ENCODE data around the gene AGAP5.

DNA sequence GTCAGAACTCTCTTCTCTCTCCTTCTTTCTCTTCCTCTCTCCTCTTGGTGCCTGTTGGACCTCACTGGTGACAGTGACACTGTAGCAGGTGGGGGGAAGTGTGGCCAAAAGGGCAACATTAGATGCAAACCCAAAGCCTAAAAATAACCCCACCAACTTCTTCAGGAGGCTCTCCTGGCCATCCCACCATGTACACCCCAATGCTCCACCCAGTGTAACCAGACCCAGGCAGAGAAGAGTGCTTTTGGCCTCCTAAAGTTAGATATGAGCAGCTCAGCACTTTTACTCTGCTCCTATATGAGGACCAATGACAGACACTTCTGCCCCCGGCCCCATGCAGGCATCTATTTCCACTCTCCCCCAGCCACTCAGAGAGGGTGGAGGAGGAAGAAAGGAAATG lies 62.1 kb downstream of the AGAP5 start:
- TF ChIP-seq, protein P1, sequence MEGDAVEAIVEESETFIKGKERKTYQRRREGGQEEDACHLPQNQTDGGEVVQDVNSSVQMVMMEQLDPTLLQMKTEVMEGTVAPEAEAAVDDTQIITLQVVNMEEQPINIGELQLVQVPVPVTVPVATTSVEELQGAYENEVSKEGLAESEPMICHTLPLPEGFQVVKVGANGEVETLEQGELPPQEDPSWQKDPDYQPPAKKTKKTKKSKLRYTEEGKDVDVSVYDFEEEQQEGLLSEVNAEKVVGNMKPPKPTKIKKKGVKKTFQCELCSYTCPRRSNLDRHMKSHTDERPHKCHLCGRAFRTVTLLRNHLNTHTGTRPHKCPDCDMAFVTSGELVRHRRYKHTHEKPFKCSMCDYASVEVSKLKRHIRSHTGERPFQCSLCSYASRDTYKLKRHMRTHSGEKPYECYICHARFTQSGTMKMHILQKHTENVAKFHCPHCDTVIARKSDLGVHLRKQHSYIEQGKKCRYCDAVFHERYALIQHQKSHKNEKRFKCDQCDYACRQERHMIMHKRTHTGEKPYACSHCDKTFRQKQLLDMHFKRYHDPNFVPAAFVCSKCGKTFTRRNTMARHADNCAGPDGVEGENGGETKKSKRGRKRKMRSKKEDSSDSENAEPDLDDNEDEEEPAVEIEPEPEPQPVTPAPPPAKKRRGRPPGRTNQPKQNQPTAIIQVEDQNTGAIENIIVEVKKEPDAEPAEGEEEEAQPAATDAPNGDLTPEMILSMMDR (IDR thresholded peaks at IDR 0.05), result no peak
- TF ChIP-seq POLR2AphosphoS5 (IDR thresholded peaks at IDR 0.05; ENCODE audit: low read depth, low read length) (no peak), SIN3A (IDR thresholded peaks at IDR 0.05; ENCODE audit: borderline replicate concordance, insufficient read depth, low read depth, low read length) (no peak), TCF7L2 (IDR thresholded peaks at IDR 0.05; ENCODE audit: low read depth, low read length) (no peak)
- TF ChIP-seq, protein P2, sequence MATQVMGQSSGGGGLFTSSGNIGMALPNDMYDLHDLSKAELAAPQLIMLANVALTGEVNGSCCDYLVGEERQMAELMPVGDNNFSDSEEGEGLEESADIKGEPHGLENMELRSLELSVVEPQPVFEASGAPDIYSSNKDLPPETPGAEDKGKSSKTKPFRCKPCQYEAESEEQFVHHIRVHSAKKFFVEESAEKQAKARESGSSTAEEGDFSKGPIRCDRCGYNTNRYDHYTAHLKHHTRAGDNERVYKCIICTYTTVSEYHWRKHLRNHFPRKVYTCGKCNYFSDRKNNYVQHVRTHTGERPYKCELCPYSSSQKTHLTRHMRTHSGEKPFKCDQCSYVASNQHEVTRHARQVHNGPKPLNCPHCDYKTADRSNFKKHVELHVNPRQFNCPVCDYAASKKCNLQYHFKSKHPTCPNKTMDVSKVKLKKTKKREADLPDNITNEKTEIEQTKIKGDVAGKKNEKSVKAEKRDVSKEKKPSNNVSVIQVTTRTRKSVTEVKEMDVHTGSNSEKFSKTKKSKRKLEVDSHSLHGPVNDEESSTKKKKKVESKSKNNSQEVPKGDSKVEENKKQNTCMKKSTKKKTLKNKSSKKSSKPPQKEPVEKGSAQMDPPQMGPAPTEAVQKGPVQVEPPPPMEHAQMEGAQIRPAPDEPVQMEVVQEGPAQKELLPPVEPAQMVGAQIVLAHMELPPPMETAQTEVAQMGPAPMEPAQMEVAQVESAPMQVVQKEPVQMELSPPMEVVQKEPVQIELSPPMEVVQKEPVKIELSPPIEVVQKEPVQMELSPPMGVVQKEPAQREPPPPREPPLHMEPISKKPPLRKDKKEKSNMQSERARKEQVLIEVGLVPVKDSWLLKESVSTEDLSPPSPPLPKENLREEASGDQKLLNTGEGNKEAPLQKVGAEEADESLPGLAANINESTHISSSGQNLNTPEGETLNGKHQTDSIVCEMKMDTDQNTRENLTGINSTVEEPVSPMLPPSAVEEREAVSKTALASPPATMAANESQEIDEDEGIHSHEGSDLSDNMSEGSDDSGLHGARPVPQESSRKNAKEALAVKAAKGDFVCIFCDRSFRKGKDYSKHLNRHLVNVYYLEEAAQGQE (IDR thresholded peaks at IDR 0.05; ENCODE audit: insufficient read depth in 1 of 2, low read depth in 2 of 2, low read length in 1 of 2), result no peak

All from Panc1 (cell line).